RWPE1 (cell line): ENCODE results near the gene OTUB1.

Source experiments
- CTCF ChIA-PET: fragments of 350-600 bp; sonication (Branson Sonifier 250); formaldehyde crosslinking; extraction: SDS; loops from one replicate; lab custom pipeline; 2021; lab: Yijun Ruan, JAX
- POLR2A ChIA-PET: fragments of 400-600 bp; formaldehyde crosslinking; extraction: SDS; loops from one replicate; lab custom pipeline; 2020; ENCODE audit warnings: antibody characterized with exemption; ENCODE audit not compliant: low non-redundant PET; lab: Yijun Ruan, JAX
- DNase-seq: peaks from one replicate; pipeline ENCODE4 v3.0.0; 2012; ENCODE audit warnings: low spot score
- H3K27ac ChIP-seq: fragments of 450-650 bp; 2 replicates; pipeline ENCODE4 v1.5.1; 2017
- CTCF ChIP-seq: fragments of 450-650 bp; conservative IDR thresholded peaks from 2 replicates; pipeline ENCODE4 v1.5.1; 2017; ENCODE audit warnings: low read depth, mild to moderate bottlenecking

OTUB1 gene

DNA sequence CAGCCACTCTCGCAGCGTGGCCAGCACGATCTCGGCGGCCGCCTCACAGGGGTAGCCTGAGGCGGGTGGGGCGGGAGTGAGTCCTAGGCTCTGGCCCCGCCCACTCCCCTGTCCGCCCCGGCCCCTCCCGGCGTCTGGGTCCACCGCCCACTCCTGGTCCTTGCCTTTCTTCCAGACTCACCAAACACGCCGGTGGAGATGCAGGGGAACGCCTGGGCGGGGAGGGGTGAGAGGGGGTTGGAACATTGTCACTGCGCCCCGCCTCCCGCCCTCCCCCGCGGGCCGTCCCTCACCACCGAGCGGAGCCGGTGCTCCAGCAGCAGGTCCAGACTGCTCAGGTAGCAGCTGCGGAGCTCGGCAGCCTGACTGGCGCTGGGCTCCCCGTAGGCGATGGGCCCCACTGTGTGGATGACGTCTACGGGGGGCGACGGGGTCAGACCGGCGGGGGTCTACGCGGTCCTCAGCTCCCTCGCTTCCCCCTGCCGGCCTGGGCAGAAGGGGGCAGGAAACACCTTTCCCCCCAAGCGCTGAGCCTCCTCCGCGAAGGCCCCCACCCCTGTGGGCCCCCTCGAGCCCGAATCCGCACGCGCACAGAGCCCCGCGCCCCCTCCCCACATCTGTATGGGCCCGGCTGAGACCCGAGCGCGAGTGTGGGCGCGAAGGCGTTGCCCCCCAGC, 13.2 kb downstream of the OTUB1 start:
- peak; percentile 98 for DNase-seq
- POLR2A ChIA-PET: no interaction called here
- CTCF ChIA-PET: interaction anchor here (0.6 to 5.1 kb wide), 10 partner anchors 12 to 757 kb away, joined by 3 to 45 read pairs (median 6); partner anchors contain the start of gene MACROD1
- TF ChIP-seq CTCF: no peak
- peak overlapping the region; percentile 85 for H3K27ac ChIP-seq

DNA sequence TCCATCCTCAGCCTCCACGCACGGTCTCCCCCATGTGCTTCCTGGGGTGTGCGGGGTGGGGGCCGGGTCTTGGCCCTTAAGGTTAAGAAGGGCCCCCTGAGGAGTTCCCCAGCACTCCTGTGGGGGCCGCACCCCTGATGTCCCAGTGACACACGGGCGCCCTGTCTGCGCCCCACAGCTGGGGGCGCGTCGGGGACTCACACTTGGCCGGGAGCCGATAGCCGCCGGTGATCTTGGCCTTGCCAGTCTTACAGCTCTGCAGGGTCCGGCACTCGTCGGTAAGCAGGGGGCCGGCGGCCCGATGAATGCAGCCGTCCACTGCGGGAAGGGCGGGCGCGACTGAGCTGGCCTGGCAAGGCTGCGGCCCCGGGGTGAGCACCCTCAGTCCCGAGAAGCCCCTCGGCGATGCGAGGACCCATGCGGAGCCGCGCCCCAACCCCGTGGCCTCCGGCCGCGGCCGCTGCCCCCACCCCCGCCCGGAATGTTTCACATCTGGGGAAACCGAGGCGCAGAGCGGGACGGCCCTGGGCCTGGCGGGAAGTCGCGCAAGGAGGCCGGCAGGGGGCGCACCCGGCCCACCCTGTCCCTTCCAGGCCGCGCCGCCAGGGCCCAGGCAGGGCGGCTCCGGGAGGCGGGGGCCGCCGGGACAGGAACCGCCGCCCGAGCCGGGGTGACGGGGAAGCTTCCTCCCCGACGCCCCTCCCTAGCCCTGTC, 13.9 kb downstream of the OTUB1 start:
- POLR2A ChIA-PET: no interaction called here
- CTCF ChIA-PET: interaction anchor here (0.6 to 5.1 kb wide), 17 partner anchors 12 to 758 kb away, joined by 3 to 45 read pairs (median 4); partner anchors contain the start of gene MACROD1
- peak overlapping the region; percentile 85 for H3K27ac ChIP-seq
- peak; percentile 64 for DNase-seq
- peak; percentile 86 for TF ChIP-seq CTCF

DNA sequence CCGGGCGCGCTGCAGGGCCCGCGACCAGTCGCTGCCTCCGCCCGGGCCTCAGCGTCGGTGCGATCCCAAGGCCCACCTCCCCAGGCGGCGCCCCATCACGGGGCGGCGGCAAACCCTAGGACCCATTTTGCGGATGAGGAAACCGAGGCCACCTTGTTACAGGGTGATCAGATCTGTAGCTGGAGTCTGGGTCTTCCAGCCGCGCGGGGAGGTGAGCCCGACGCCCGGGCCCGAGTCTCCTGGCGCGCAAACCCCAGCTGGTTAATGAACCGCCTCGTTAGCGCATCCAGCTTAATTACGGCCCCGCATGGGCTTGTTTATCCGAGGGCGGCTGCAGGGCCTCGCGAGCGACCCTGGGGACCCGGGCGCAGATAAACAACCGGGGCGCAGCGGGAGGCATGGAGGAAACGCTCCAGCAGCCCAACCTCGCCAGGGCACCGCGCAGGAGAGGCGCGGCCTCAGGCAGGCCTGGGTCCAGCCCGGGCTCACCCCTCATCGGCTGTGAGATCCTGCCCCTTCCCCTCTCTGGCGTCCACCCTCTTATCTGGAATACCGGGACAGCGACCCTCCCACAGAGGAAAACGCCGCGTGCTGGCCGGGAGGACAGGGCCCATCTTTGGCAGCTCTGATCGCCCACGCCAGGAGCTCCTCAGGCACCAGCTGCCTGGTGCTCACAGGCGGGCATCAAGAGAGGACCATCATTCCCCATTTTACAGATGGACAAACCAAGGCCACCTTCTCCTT, 14.7 kb downstream of the OTUB1 start:
- POLR2A ChIA-PET: interaction anchor here (0.7 kb wide), 1 partner anchor 184 kb away, joined by 3 read pairs; the partner anchor contains the start of gene STIP1
- CTCF ChIA-PET: interaction anchor here (0.6 to 5.1 kb wide), 16 partner anchors 10 to 206 kb away, joined by 3 to 45 read pairs (median 4); partner anchors contain the start of gene MACROD1
- DNase-seq: no peak
- TF ChIP-seq CTCF: peak; percentile 54; the same call in 1 of the 2 replicates
- H3K27ac ChIP-seq: no peak overlapping the region

GRCh38 chr11:64001484-64002420, 15.5 kb downstream of the OTUB1 start:
- peak overlapping the region; percentile 25 for H3K27ac ChIP-seq
- CTCF ChIA-PET: interaction anchor here (0.5 to 5.1 kb wide), 8 partner anchors 10 to 222 kb away, joined by 3 to 45 read pairs (median 6); partner anchors contain the start of gene MACROD1
- DNase-seq: no peak
- POLR2A ChIA-PET: interaction anchor here (0.6 to 0.7 kb wide), 2 partner anchors 7 to 184 kb away, joined by 3 to 10 read pairs; partner anchors contain the start of gene STIP1
- TF ChIP-seq CTCF: no peak

DNA sequence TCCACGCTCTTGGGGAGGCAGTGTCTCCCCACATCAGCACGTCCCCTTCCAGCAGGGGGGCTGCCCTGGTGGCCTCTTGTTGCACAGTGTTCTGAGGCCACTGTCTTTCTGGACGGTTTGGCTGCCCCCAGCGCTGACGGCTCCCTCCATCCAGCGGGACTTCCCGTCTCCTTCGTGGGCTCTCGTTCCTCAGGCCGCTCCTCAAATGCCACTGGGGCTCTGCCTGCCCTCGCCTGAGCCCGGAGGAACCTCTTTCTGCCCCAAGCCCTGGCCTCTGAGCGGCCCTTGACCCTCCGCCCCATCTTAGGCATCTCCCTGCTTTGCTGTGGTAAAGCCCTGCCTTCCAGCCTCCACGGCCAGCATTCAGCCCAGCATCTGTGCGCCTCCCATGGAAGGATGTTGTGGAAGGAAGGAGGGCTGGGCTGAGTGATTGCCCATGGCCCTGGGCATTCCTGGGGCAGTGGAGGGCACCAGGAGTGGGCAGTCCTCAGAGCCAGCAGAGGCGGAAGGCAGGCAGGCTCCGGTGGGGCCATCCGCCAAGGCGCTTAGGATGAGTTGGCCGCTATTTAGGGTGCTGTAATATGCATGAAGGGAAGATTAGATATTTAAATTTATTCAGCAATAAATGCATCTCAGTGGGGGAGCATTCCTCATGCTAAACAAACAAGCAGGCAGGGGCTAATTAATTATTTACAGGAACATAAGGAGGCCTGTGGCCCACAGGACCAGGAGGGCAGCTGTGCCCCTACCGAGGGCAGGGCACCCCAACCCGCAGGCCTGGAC, 17.8 kb downstream of the OTUB1 start:
- no peak for DNase-seq
- ChIA-PET CTCF (no interaction called here), POLR2A (no interaction called here)
- peak overlapping the region; percentile 46 for H3K27ac ChIP-seq
- TF ChIP-seq CTCF: no peak
